ENCODE results near the gene FHL5.

GRCh38 chr6:96608074-96608473 is 45.1 kb downstream of the FHL5 start:
- TF ChIP-seq POLR2A (IDR thresholded peaks at IDR 0.05) (no peak), CTCF (IDR thresholded peaks at IDR 0.05) (no peak), POLR2AphosphoS5 (IDR thresholded peaks at IDR 0.05) (no peak), EP300 (IDR thresholded peaks at IDR 0.05) (no peak)

All from gastroesophageal sphincter (tissue), 3 donors.